Measurements from ENCODE around the gene PCDH9. TPM values are rescaled to one million over a fixed set of nuclear protein-coding genes. Genes with fewer than 3 reads are reported as not detected.

PCDH9 gene
- polyA plus RNA-seq, 5 donors: 1.7 to 3.8 (median 2.4) TPM

DNA sequence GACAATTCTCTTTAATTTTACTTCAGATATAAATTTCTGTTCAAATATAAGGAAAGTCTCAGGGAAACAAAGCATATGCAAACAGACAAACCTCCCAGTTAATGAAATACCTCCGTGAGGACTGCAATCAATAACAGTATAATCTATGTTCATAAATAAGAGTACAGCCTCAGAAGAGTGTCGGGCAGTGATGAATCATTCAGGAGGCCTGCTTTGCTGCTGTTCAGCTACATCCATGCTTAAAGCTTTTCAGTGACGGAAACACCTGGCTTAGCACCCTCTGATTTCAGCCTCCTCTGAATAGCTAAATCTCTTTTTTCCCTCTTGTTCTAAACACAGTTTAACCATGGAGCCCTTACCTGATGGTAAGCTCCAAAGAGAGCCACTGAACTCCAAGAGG, 69.0 kb downstream of the PCDH9 start:
- no peak for DNase-seq

DNA sequence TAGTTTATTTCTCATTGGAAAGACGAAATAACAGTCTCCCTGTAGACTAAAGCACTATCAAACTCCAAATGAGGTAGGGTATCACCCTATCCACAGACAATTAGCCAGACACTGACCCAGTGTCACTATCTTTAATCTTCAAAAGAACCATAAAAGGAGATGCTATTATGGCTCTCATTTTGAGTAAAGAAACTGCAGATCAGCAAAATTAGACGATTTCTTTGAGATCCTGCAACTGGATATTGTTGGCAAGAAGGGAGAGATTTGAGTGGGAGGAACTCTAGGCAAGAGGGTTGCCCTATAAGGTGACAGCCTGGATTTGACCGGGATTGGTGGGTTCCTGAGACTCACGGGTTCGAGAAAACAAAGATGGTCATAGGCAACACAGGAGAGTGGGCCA, 71.2 kb downstream of the PCDH9 start:
- no peak for DNase-seq

DNA sequence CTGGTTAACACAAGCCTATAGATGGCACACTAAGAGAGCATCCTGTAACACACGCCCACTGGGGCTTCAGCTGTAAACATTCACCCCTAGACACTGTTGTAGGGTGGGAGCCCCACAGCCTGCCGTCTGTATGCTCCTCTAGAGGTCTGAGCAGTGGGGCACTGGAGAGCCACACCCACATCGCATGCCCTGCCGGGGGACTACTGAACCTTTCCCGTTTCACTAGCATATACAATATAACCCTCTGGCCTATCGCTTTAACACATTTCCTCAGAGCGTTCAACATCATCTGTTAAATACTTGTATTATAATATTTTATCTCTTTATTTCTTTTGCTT, 73.4 kb downstream of the PCDH9 start:
- DNase-seq: no peak

GRCh38 chr13:67155898-67156722, 74.0 kb downstream of the PCDH9 start:
- no peak for DNase-seq

- no peak for DNase-seq
Measured at GRCh38 chr13:67152085-67152484, 78.1 kb downstream of the PCDH9 start.

GRCh38 chr13:67151652-67152051, 78.5 kb downstream of the PCDH9 start:
- DNase-seq: no peak

DNA sequence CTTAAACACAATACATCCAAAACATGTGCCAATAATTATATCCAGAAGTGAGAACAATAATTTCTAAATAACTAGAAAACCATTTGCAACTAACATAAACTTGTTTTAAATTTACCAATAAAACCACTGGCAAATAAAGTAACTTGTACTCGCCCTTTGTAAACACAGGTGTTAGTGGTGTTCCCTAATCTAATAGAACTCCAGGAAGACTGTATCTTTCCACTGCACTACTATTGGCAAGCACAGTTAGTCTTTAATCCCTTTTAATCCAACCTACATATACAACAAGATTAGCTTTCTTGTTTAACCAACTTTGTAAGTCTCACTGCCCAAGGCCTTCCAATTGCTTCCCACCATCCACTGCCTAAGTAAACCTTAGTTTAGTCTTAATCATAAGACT, 79.5 kb downstream of the PCDH9 start:
- no peak for DNase-seq

DNA sequence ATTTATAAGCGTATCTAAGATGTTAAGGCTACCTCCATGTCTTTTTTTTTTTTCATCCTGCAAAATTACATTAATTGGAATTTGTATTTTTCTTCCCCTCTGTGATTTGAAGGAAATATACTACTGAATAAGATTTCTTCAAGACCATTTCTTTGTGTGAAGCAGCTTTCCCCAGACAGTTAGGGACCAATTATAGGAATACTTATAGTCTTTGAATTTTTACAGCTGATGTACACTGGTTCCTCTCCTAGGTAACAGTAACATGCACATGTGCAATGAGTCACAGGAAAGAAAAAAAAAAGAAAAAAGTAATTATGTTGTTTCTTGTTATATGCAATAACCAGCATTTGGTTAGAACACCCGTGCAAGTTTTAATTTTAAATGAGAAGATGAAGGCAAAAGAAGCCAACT, 82.0 kb downstream of the PCDH9 start:
- DNase-seq: no peak

GRCh38 chr13:67147342-67148133, 82.6 kb downstream of the PCDH9 start:
- peak in 1 of 2 donors; percentile 16 for DNase-seq

DNA sequence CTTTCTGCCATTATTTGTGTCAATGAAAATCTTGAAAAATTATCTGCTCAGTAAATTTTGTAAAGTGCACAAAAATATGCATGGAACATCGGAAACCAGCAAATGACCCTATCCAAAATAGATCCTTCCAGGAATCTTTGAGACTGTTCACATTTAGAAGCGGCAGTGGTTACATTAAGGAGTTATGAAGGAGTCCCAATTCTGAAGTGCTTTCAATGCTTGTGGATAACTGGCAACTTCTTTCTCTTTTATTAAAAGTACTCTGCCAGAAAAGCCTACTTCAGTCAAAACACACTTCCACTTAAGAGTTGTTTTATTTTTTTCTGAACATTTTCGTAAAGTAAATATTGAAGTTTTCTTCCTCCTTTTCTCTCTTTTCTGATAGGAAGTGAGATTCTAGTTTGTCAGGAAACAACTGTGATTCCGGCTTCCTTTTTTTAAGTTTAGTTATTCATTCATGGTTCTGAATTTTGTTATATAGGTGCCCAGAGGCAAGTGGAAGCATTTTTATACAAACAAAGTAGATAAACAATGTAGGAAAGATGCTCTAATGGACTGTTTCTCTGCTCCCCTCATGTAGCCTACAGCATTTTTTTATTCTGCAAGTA, 83.5 kb downstream of the PCDH9 start:
- no peak for DNase-seq

DNA sequence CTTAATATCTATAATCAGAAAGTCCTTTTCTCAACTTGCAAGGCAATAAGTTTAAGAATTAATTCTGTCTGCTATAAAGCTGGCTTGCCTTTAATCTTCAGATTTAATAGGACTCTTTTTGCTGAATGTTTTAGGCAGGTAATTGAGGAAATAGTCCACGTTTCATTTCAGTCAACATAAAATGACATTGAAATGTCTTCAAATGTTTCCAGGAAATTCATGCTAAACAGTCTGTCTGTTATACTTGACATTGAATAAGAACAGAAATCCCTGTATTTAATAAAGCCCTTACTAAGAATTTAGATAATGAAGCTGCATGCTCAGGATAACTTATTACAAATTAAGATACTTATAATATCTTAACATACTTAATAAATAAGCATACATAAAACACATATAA, 84.2 kb downstream of the PCDH9 start:
- no peak for DNase-seq

GRCh38 chr13:67143544-67144115, 86.5 kb downstream of the PCDH9 start:
- no peak for DNase-seq

- no peak for DNase-seq
Measured at GRCh38 chr13:67140006-67140405, 90.1 kb downstream of the PCDH9 start.

DNA sequence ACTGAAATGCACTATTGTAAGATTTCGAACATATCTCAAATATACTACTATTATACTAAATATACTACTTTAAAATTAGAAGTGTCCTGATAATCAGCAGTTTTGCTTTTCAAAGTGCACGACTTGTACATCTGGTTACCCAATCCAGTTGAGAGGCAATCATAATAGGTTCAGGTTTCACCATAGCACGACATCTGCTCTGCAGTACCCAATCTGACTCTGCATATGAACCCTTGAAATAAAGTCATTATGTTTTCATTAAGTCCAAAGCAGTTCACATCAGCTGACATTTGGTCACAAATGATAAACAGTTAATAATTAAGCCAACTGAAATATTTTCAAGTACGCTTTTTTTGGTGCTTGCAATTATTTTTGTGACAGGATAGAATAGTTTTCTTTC, 90.6 kb downstream of the PCDH9 start:
- no peak for DNase-seq

GRCh38 chr13:67138970-67139369, 91.2 kb downstream of the PCDH9 start:
- DNase-seq: no peak

DNA sequence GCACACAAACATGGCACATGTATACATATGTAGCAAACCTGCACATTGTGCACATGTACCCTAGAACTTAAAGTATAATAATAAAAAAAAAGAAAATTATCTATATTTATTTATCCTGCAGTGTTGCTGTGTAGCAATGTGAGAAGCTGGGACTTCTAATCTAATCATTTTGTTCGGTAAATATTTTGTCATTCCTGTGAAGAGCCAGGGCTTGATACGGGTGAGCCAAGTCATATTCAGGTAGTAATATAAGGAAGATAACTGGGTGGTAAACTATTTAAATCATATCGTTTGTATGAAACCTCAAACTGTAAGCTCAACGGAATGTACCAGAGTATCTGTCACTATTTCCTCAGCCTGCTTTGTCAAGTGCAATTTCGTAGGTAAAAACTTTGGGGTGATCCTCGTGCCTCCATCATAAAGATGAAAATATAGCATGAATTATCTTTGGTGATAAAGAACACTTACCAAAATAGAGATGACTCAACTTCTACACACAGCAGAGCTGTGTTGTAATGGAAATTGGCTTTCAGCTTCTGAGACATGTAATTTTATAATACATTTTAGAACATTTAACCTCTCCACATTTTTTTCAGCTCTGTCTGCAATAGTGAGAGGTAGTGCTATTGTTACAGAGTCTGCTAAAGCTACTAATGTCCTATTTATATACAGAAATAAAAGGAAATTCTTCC, 92.9 kb downstream of the PCDH9 start:
- no peak for DNase-seq

GRCh38 chr13:67136157-67136556, 94.0 kb downstream of the PCDH9 start:
- DNase-seq: no peak

DNA sequence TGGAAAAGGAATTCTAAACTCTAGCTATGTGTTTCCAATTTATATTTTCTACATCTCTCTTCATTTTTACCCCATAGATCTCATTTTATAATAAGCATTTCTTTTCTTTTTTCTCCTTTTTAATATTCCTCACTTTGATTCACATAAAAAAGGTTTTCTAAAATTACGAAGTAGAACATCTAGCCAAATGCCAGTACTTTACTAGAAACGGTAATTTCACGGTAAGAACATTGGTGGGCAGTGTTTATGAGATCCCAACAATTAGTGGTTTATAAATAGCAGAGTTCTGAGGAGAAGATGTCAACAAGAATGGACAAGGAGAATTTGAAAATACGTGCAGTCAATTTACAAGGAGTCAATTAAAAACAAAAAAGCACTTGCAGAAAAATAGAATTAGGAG, 94.8 kb downstream of the PCDH9 start:
- no peak for DNase-seq

GRCh38 chr13:67134417-67135129, 95.6 kb downstream of the PCDH9 start:
- no peak for DNase-seq

DNA sequence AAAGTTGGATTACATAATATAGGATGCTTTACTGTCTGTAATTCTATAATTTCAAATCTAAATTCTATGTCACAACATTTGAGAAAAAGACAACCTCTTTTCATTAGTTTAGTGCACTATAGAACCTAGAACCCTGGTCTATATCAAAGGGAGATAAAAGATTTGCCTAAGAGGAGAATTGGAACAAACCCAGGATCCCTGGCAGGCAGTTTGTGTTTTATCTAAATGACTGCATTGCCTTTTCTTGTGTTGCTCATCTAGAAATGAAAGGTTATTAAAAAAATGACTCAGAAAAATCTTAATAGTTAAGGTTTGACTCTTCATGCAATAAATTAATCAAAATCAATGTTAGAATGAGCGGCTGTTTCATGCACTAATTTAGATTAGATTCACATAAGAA, 96.7 kb downstream of the PCDH9 start:
- no peak for DNase-seq

DNA sequence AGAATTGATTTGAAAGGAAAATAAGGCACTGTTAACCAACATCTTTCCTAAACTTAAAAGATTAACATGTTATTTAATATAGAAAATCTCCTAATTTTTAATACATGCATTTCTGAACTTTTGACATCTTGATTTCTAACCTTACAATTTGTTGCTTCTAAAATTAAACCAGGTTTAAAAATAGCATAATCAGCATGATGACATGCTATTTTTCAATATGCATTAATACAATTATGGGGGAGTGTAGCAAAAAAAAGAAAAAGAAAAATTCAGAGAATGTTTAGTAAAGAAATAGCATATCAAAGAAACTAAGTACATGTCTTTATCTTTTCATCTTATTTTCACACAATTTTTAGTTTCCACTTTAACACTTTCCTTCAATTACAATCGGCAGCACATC, 98.7 kb downstream of the PCDH9 start:
- DNase-seq: no peak
